NCI-H187 treated with DMSO at 0.1 percent for 48 hours (cell line): ENCODE data around the gene BTBD8.

Experiments used
- DNase-seq: peaks from one replicate; lab custom pipeline; 2025; lab: John Stamatoyannopoulos, UW

BTBD8 gene

GRCh38 chr1:92192246-92192645 is 112.1 kb downstream of the BTBD8 start:
- DNase-seq = no peak

- no peak for DNase-seq
These were observed 114.4 kb downstream of the BTBD8 start for GRCh38 chr1:92194511-92194910.

- DNase-seq = no peak
These were observed 121.8 kb downstream of the BTBD8 start for GRCh38 chr1:92201973-92202372.

- DNase-seq = no peak
These were observed 123.0 kb downstream of the BTBD8 start for GRCh38 chr1:92203105-92203504.

GRCh38 chr1:92210701-92211100 is 130.6 kb downstream of the BTBD8 start:
- no peak for DNase-seq

GRCh38 chr1:92211166-92211565 is 131.0 kb downstream of the BTBD8 start:
- no peak for DNase-seq

GRCh38 chr1:92217721-92218120 is 137.6 kb downstream of the BTBD8 start, which contains the start of gene C1orf146:
TSS of gene C1orf146 (plus strand) at chr1:92217915. CDS start at chr1:92231421, 13,506 bp downstream.
- DNase-seq = no peak

- DNase-seq = no peak
These were observed 138.4 kb downstream of the BTBD8 start for GRCh38 chr1:92218559-92218958.

- no peak for DNase-seq
These were observed 138.9 kb downstream of the BTBD8 start for GRCh38 chr1:92219028-92219427.

- no peak for DNase-seq
These were observed 148.3 kb downstream of the BTBD8 start for GRCh38 chr1:92228401-92228800.

GRCh38 chr1:92230736-92231135 is 150.6 kb downstream of the BTBD8 start:
- no peak for DNase-seq
